Natural killer cell (primary cell): ENCODE results near the gene AOX1. TPM values are rescaled to one million over a fixed set of nuclear protein-coding genes. Genes with fewer than 3 reads are reported as not detected.

ENCODE experiments used
- ATAC-seq, 3 donors: fragments of 150-1000 bp in 2 of 3; fragments of 200-7000 bp in 1 of 3; cut with Tn5 transposase; 1 replicate in 1 of 3; 2 replicates in 2 of 3; pipeline ENCODE4 v1.10.0; 2021; ENCODE audit warnings: mild to moderate bottlenecking in 2 of 3, moderate library complexity in 2 of 3
- DNase-seq, 2 donors: peaks; one replicate each; pipeline versions ENCODE4 v3.0.0 to v3.0.0-alpha.2; 2013 to 2021; ENCODE audit warnings: mixed read lengths in 1 of 2
- H3K27ac ChIP-seq: one replicate; pipeline ENCODE4 v1.5.1; 2013; ENCODE audit warnings: mild to moderate bottlenecking, low read length
- H3K27me3 ChIP-seq: one replicate; pipeline ENCODE4 v1.6.1; 2013; ENCODE audit warnings: low read length; ENCODE audit not compliant: control insufficient read depth, insufficient read depth
- H3K36me3 ChIP-seq: one replicate; pipeline ENCODE4 v1.6.1; 2013; ENCODE audit warnings: low read length; ENCODE audit not compliant: control insufficient read depth, insufficient read depth
- H3K4me1 ChIP-seq: one replicate; pipeline ENCODE4 v1.6.1; 2013; ENCODE audit warnings: low read length; ENCODE audit not compliant: control insufficient read depth, insufficient read depth
- H3K4me3 ChIP-seq: one replicate; pipeline ENCODE4 v1.5.1; 2013; ENCODE audit warnings: low read length
- H3K9me3 ChIP-seq: one replicate; pipeline ENCODE4 v1.6.1; 2013; ENCODE audit warnings: low read length; ENCODE audit not compliant: control insufficient read depth, insufficient read depth
- H3K27ac Mint-ChIP-seq, 2 donors: one replicate each; pipeline ENCODE4 v1.8.0; 2022; ENCODE audit warnings: mild to moderate bottlenecking in 2 of 2, mixed read lengths in 2 of 2, moderate library complexity in 1 of 2
- H3K27me3 Mint-ChIP-seq, 2 donors: one replicate each; pipeline ENCODE4 v1.8.0; 2022; ENCODE audit warnings: low read depth in 2 of 2, mixed read lengths in 2 of 2
- H3K36me3 Mint-ChIP-seq: one replicate; pipeline ENCODE4 v1.8.0; 2022; ENCODE audit warnings: mixed read lengths
- H3K4me1 Mint-ChIP-seq, 2 donors: one replicate each; pipeline ENCODE4 v1.8.0; 2022; ENCODE audit warnings: mixed read lengths in 2 of 2
- H3K4me3 Mint-ChIP-seq: one replicate; pipeline ENCODE4 v1.8.0; 2022; ENCODE audit warnings: mild to moderate bottlenecking, moderate library complexity, mixed read lengths
- H3K9me3 Mint-ChIP-seq, 2 donors: one replicate each; pipeline ENCODE4 v1.8.0; 2022; ENCODE audit warnings: mixed read lengths in 2 of 2
- CTCF ChIP-seq: fragments of 200-600 bp; IDR thresholded peaks from one replicate; pipeline ENCODE4 v1.8.0; 2022; ENCODE audit warnings: antibody characterized with exemption
- WGBS: methylation state at CpG from one replicate; pipeline ENCODE4 v1.1.7; 2013; ENCODE audit warnings: missing lambda C conversion rate; ENCODE audit not compliant: insufficient coverage; 5-methylcytosine and 5-hydroxymethylcytosine counted together
- intact Hi-C: fragments of 100-400 bp; cut with micrococcal nuclease; formaldehyde crosslinking; loops from one replicate; pipeline ENCODE4 v1.14.2; 2022
- total RNA-seq, 4 donors: library from RNA; stranded (reverse); fragments of 120-200 nt in 1 of 4; gene quantifications; one replicate each; pipeline versions ENCODE4 v1.2.3 to v1.2.4, GENCODE V29; 2013 to 2022

AOX1 gene
- total RNA-seq, 3 donors from 2014 or later (not counting 1 experiment from before 2014, with no cell fraction given) = not detected

GRCh38 chr2:200592406-200593075, 6.7 kb downstream of the AOX1 start:
- H3K4me1 ChIP-seq = no peaks in the 10 kb centered on the region
- H3K4me3 ChIP-seq = no peak overlapping the region
- ATAC-seq = no peak
- no peak for TF ChIP-seq CTCF
- H3K27me3 ChIP-seq = no peaks in the 10 kb centered on the region
- no peak for DNase-seq
- no peaks in the 10 kb centered on the region for H3K36me3 Mint-ChIP-seq
- no peaks in the 10 kb centered on the region for H3K9me3 ChIP-seq
- no peaks in the 10 kb centered on the region for H3K4me1 Mint-ChIP-seq
- no peaks in the 10 kb centered on the region for H3K9me3 Mint-ChIP-seq
- WGBS = 100% methylated on average over 1 of the region's 1 CpG
- H3K27ac ChIP-seq = no peak overlapping the region
- no peaks in the 10 kb centered on the region for H3K36me3 ChIP-seq
- intact Hi-C loops = no loop called here
- peaks cover 21 to 34% of the 10 kb centered on the region in 2 donors for H3K27me3 Mint-ChIP-seq
- no peak overlapping the region for H3K4me3 Mint-ChIP-seq
- H3K27ac Mint-ChIP-seq = no peak overlapping the region

DNA sequence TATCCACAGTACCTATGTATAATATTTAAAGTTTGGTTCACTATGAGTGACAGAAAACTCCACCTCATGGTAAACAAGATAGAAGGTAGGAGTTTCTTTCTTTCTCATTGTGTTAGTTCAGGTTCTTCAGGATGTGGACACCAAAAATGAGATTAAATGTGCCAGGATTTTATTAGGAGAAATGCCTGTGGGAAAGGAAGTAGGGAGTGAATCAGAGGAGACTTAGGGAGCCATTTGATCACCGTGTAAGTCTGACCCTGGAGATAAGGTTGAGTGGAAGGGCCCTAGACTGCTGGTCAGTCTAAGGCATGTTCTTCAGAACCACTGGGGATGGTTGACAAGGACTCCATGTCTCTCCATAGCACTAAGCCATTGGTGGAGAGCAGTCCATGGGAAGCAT, 8.1 kb downstream of the AOX1 start:
- H3K27ac ChIP-seq = no peak overlapping the region
- intact Hi-C loops = no loop called here
- 65% methylated on average over 1 of the region's 1 CpG for WGBS
- Mint-ChIP-seq H3K9me3 (no peaks in the 10 kb centered on the region), H3K27ac (no peak overlapping the region), H3K27me3 (peaks cover 24 to 34% of the 10 kb centered on the region in 2 donors), H3K4me3 (no peak overlapping the region), H3K4me1 (no peaks in the 10 kb centered on the region), H3K36me3 (no peaks in the 10 kb centered on the region)
- no peaks in the 10 kb centered on the region for H3K27me3 ChIP-seq
- no peaks in the 10 kb centered on the region for H3K36me3 ChIP-seq
- no peak for TF ChIP-seq CTCF
- H3K9me3 ChIP-seq = no peaks in the 10 kb centered on the region
- H3K4me1 ChIP-seq = no peaks in the 10 kb centered on the region
- H3K4me3 ChIP-seq = no peak overlapping the region
- ATAC-seq (no peak), DNase-seq (no peak)

GRCh38 chr2:200595913-200596312, 10.1 kb downstream of the AOX1 start:
- H3K36me3 Mint-ChIP-seq = no peaks in the 10 kb centered on the region
- H3K4me3 Mint-ChIP-seq = no peak overlapping the region
- H3K4me1 Mint-ChIP-seq = no peaks in the 10 kb centered on the region
- no peak overlapping the region for H3K27ac Mint-ChIP-seq
- peaks cover 22 to 44% of the 10 kb centered on the region in 2 donors for H3K27me3 Mint-ChIP-seq
- Histone ChIP-seq H3K27me3 (peaks cover 2% of the 10 kb centered on the region), H3K9me3 (no peaks in the 10 kb centered on the region), H3K4me1 (no peaks in the 10 kb centered on the region), H3K27ac (no peak overlapping the region), H3K4me3 (no peak overlapping the region), H3K36me3 (no peaks in the 10 kb centered on the region)
- WGBS = 90% methylated on average over 2 of the region's 3 CpGs
- TF ChIP-seq CTCF = no peak
- no peak for ATAC-seq
- no peak for DNase-seq
- intact Hi-C loops = no loop called here
- no peaks in the 10 kb centered on the region for H3K9me3 Mint-ChIP-seq
